ENCODE data around the gene KY.

The KY gene

GRCh38 chr3:134619301-134619615, 31.6 kb downstream of the KY start:
- DNase-seq = no peak

- no peak for DNase-seq
Observed at GRCh38 chr3:134618478-134619300, 32.1 kb downstream of the KY start.

DNA sequence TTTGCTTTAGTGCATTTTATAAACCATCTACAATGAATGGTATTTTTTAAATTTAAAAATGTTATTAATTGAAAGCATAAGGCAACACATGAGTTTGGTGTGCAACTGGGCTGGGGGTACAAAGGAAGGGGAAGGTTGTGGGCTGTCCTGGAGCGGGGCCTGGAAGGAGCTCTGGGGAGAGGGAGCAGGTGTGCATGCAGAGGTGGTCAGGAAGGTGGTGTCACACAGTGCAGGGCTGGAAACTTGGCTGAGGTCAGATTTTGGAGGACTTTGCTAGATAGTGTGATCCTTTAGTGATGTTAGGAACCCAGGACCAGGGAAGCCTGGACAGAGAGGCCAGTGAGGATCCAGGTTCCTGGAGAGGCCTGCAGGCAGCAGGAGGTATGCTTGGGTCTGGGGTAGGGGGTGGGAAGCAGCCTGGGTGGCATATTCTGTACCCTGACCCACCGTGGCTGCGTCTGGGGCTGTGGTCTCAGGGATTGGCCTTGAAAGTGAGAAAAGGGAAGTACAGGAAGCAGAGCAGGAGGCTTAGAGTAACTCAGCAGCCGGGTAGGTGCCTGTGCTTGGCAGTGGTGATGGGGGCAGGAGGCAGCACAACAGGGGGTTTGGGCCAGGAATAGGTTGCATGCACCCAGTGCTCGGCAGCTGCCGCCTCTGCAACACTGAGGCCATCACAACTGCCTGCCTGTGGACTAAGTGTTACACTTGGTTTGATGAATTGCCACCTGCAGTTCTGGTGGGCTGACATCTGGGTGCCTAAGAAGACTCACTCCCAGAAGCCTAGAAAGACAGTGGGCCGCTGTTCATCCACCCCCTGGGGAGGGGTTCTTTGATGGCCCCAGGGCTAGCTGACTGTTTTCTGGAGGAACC, 33.0 kb downstream of the KY start:
- DNase-seq = no peak

- no peak for DNase-seq
Observed at GRCh38 chr3:134615743-134616142, 35.1 kb downstream of the KY start.

DNA sequence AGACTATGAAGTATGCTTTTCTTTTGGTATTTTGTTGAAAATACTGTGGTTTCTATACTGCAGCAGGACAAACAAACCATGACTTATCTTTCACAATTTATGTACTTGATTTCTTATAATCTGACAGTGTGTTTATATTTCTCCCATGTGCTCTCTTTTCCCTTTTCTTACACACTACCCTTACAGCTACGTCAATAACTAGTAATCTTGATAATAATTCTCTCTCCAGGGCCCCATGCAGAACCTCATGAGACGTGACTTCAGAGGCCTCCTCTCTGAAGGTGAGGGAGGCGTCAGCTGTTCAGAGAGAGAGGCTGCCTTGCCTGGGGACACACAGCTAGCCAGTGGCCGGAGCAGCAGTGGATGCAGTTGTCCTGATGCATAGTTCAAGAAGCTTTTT, 35.9 kb downstream of the KY start:
- DNase-seq = no peak

DNA sequence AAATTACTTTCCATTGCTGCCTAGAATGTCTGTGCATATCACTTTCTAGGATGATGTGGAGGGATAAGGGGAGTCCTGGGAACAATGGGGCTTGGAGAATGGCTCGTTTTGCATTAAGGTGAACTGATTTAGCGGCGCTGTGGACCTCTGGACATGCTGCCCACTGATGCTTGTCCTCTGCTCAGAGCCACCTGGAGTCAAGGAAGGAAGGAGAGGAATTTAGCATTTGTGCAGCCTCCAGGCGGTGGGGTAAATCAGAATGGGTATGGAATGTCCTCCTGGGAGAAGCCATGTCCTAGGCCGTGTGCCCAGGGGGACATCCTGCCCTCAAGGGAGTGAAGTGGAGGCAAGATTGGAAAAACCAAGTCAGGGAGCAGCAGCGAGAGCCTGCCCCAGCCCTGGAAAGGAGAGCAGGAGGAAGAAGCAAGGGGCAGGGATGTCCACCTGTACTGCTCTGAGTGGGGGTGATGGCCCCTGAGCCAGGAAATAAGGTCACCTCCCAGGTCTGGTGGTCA, 37.8 kb downstream of the KY start:
- DNase-seq = no peak

- DNase-seq = no peak
Observed at GRCh38 chr3:134611516-134611915, 39.3 kb downstream of the KY start.

DNA sequence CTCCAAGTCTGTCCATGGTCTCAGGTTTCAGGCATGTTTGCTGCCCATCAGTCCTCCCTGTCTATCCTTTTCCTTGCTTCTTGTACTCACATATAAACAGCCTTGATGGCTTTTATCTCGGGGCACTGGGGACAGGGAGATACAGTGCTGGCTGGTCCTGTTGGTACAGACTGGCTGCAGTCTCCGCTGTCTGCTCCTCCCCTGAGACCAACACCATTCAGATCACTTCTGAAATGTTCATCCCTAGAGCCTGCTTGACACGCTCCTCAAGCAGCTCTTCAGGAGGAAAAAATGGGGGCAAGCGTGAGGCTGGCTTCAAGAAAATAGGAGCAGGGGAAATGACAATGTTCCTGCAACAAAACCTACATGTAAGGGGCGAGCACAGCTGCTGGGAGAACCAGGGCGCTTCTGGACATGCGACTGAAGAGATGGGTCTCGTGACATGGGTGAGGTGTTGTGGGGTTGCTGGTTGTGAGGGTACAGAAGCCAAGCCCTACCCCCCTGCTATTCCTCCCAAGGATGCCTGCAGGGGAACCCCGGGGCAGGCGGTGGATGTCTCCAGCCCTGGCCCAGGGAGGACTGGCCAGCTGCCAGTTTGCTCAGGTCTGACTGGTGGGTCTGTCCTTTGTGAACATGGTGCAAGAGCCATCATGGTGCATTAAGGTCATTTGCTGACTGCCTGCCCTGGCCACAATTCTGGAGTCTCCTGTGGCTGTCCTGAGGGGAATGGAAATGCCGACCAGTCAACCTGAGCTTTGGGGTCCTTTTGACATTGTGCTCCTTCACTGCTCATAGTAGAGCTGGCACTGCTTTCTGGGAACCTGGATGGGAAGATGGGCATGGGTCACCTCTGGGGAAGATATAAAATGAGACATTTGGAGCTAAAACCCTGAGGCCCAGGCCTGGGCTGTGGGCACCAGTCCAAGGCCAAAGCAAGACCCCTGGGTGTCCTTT, 40.1 kb downstream of the KY start:
- no peak for DNase-seq

- no peak for DNase-seq
Observed at GRCh38 chr3:134609821-134610431, 40.9 kb downstream of the KY start.

- DNase-seq = no peak
Observed at GRCh38 chr3:134608771-134609435, 41.9 kb downstream of the KY start.

GRCh38 chr3:134608023-134608770, 42.6 kb downstream of the KY start:
- DNase-seq = no peak

DNA sequence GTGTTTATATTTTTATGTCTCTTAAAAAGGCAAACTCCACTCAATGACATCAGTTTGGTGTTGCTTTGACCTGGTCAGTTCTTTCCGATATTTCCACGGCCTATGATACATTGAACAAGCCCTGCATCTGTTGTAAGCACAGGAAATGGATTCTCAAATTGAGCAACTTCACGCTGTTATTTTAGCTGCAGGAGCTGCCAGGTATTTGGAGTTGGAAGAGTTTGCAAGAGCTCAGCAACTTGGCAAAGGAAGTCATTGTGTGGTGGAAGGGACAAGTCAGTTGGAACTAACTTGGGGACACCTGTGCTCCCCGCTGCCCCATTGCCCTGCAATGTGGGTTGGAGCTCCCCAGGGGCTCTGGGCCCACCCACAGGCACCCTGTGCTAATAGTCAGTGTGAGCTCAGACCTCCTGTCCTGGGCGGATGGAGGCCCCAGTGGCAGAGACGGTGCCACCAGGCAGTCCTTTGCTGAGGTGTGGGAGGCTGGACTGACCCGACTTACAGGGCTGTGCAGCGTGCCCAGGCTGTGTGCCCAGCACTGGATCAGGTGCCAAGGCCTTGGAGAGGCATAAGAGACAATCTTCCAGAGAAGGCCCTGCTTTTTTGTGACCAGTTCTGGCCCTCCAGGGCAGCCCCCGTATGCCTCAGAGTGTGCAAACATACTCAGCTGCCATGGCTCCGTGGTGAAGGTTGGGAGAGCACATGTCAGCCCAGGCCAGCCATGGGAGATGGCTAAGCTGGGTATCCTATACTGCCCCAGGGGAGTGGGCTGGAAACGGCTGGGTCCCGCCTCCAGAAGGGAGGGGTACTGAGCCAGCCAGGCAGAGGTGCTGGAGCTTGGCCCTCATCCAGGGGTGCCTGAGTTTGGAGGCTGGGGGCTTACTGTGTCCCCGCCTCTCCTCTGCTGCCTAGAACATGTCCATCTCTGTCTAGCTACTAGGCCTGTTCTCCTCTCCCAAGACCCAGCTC, 43.5 kb downstream of the KY start:
- no peak for DNase-seq

- no peak for DNase-seq
Observed at GRCh38 chr3:134606033-134607025, 44.5 kb downstream of the KY start.

DNA sequence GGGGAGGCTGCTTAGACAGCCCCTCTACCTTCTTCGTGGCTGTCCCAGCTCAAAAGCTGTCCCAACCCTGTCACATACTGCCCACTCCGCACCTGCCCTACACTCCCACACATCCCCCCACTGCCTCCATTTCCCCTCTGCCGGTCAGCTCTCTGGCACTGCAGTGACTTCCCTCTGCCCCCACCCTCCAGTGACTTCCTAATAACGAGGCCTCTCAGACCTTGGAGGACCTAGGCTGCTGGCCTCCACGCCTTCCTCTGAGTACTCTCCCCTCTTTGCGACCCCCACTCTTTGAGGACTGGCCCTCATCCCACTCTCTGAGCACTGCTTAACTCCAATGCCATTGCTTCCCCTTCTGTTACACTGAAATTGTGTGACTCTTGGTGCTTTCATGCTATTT, 45.3 kb downstream of the KY start:
- no peak for DNase-seq

DNA sequence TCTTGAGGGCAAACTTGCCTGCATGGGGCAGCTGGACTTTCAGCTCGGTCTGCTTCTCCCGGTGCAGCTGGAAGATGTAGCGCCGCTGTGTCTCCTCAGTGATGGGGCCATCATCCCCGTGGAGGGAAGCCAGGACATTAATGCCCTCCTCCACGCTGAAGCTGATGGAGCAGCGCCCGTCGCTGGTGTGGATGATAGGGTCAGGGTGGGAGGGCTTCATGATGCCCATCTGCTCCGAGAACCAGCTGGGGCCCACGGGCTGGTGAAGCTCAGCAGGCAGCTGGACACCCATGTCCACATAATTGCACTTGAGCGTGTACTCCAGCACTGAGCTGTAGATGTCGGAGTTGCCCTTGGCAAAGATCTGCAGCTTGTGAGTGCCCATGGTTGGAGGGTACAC, 46.9 kb downstream of the KY start:
- no peak for DNase-seq

- no peak for DNase-seq
Observed at GRCh38 chr3:134603480-134603879, 47.3 kb downstream of the KY start.

DNA sequence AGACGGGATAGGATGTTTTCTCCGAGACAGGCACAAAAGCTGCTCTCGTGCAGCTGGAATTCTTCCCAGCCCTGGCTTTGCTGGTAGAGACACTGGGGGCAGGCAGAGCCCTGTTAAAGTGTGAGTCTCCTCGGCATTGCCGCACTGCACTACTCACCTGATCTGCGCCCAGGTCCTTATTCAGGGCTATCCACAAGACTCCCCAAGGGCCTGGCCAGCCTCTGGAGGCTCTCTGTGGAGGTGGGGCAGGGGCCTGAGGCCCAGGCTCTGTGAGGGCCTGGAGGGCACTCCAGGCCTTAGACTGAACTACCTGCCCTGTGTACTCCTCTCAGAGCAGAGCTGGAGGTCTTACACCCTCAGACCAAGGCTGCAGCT, 48.4 kb downstream of the KY start:
- DNase-seq = no peak

All from NCI-H82 (cell line).